ENCODE results near the gene TIMM13. TPM values are rescaled to one million over a fixed set of nuclear protein-coding genes. Genes with fewer than 3 reads are reported as not detected.
A peak's percentile ranks its signal among the peaks of the same experiment; 100 is the strongest.

The TIMM13 gene
- polyA plus RNA-seq, 1 donor from 2014 or later, result 69.1 TPM

- Mint-ChIP-seq H3K9me3 (no peaks in the 10 kb centered on the region), H3K27ac (peak overlapping the region in 1 of 3 donors; percentile 72), H3K4me3 (peak overlapping the region in 1 of 4 donors; percentile 32), H3K4me1 (peaks cover 6 to 9% (median 7%) of the 10 kb centered on the region in 3 donors), H3K27me3 (no peaks in the 10 kb centered on the region), H3K36me3 (no peaks in the 10 kb centered on the region)
Measured at GRCh38 chr19:2428756-2429711, 1.6 kb upstream of the TIMM13 start.

- Mint-ChIP-seq H3K36me3 (no peaks in the 10 kb centered on the region), H3K9me3 (no peaks in the 10 kb centered on the region), H3K4me1 (peaks cover 6 to 9% (median 7%) of the 10 kb centered on the region in 3 donors), H3K27me3 (no peaks in the 10 kb centered on the region), H3K4me3 (peak overlapping the region in 2 of 4 donors; percentile 92 to 93), H3K27ac (peak overlapping the region in 2 of 3 donors; percentile 96 to 98)
Measured at GRCh38 chr19:2428321-2428690, 920 bp upstream of the TIMM13 start.

- Mint-ChIP-seq H3K4me3 (peak overlapping the region; percentile 92 to 99 (median 94)), H3K9me3 (no peaks in the 10 kb centered on the region), H3K27me3 (no peaks in the 10 kb centered on the region), H3K4me1 (peaks cover 6 to 9% (median 7%) of the 10 kb centered on the region in 3 donors), H3K27ac (peak overlapping the region; percentile 96 to 98 (median 98)), H3K36me3 (no peaks in the 10 kb centered on the region)
Measured at GRCh38 chr19:2426611-2427428, 566 bp downstream of the TIMM13 start.

GRCh38 chr19:2425622-2426581 is 1.5 kb downstream of the TIMM13 start:
- peak overlapping the region; percentile 92 to 99 (median 94) for H3K4me3 Mint-ChIP-seq
- H3K27me3 Mint-ChIP-seq, result no peaks in the 10 kb centered on the region
- peaks cover 6 to 9% (median 7%) of the 10 kb centered on the region in 3 donors for H3K4me1 Mint-ChIP-seq
- H3K9me3 Mint-ChIP-seq, result no peaks in the 10 kb centered on the region
- H3K27ac Mint-ChIP-seq, result peak overlapping the region in 2 of 3 donors; percentile 48 to 96
- no peaks in the 10 kb centered on the region for H3K36me3 Mint-ChIP-seq

GRCh38 chr19:2424686-2425621 is 2.4 kb downstream of the TIMM13 start:
- Mint-ChIP-seq H3K27me3 (no peaks in the 10 kb centered on the region), H3K4me1 (peaks cover 6 to 9% (median 7%) of the 10 kb centered on the region in 3 donors), H3K9me3 (no peaks in the 10 kb centered on the region), H3K4me3 (no peak overlapping the region), H3K27ac (no peak overlapping the region), H3K36me3 (no peaks in the 10 kb centered on the region)

GRCh38 chr19:2423915-2424685 is 3.3 kb downstream of the TIMM13 start:
- H3K36me3 Mint-ChIP-seq, result no peaks in the 10 kb centered on the region
- peak overlapping the region in 1 of 3 donors; percentile 68 for H3K27ac Mint-ChIP-seq
- H3K9me3 Mint-ChIP-seq, result no peaks in the 10 kb centered on the region
- peak overlapping the region in 1 of 4 donors; percentile 40 for H3K4me3 Mint-ChIP-seq
- H3K27me3 Mint-ChIP-seq, result no peaks in the 10 kb centered on the region
- H3K4me1 Mint-ChIP-seq, result peaks cover 6 to 9% (median 7%) of the 10 kb centered on the region in 3 donors

GRCh38 chr19:2423071-2423914 is 4.1 kb downstream of the TIMM13 start:
- Mint-ChIP-seq H3K4me1 (peaks cover 6 to 9% (median 7%) of the 10 kb centered on the region in 3 donors), H3K4me3 (no peak overlapping the region), H3K27ac (peak overlapping the region in 1 of 3 donors; percentile 68), H3K36me3 (no peaks in the 10 kb centered on the region), H3K27me3 (no peaks in the 10 kb centered on the region), H3K9me3 (no peaks in the 10 kb centered on the region)

- H3K27ac Mint-ChIP-seq, result no peak overlapping the region
- H3K9me3 Mint-ChIP-seq, result no peaks in the 10 kb centered on the region
- H3K36me3 Mint-ChIP-seq, result peaks cover 1% of the 10 kb centered on the region
- H3K4me1 Mint-ChIP-seq, result peaks cover 0 to 4% (median 2%) of the 10 kb centered on the region in 3 donors
- H3K27me3 Mint-ChIP-seq, result no peaks in the 10 kb centered on the region
- no peak overlapping the region for H3K4me3 Mint-ChIP-seq
Measured at GRCh38 chr19:2421581-2422306, 5.6 kb downstream of the TIMM13 start.

- no peaks in the 10 kb centered on the region for H3K27me3 Mint-ChIP-seq
- H3K4me3 Mint-ChIP-seq, result no peak overlapping the region
- H3K36me3 Mint-ChIP-seq, result peaks cover 1% of the 10 kb centered on the region
- no peak overlapping the region for H3K27ac Mint-ChIP-seq
- no peaks in the 10 kb centered on the region for H3K9me3 Mint-ChIP-seq
- H3K4me1 Mint-ChIP-seq, result peaks cover 0 to 1% (median 0%) of the 10 kb centered on the region in 3 donors
Measured at GRCh38 chr19:2420490-2420889, 6.9 kb downstream of the TIMM13 start.

GRCh38 chr19:2419754-2420153 is 7.6 kb downstream of the TIMM13 start:
- no peak overlapping the region for H3K27ac Mint-ChIP-seq
- H3K9me3 Mint-ChIP-seq, result no peaks in the 10 kb centered on the region
- H3K4me3 Mint-ChIP-seq, result no peak overlapping the region
- peaks cover 0 to 1% (median 0%) of the 10 kb centered on the region in 3 donors for H3K4me1 Mint-ChIP-seq
- H3K27me3 Mint-ChIP-seq, result no peaks in the 10 kb centered on the region
- peaks cover 1% of the 10 kb centered on the region for H3K36me3 Mint-ChIP-seq

- no peaks in the 10 kb centered on the region for H3K9me3 Mint-ChIP-seq
- no peaks in the 10 kb centered on the region for H3K27me3 Mint-ChIP-seq
- H3K36me3 Mint-ChIP-seq, result peaks cover 1% of the 10 kb centered on the region
- H3K4me3 Mint-ChIP-seq, result no peak overlapping the region
- no peak overlapping the region for H3K27ac Mint-ChIP-seq
- no peaks in the 10 kb centered on the region for H3K4me1 Mint-ChIP-seq
Measured at GRCh38 chr19:2417881-2418406, 9.4 kb downstream of the TIMM13 start.

Data from IgD-negative memory B cell (primary cell).